Cerebellar nuclear complex (tissue), 1 donor: Measurements from ENCODE around the gene HPN.
"Not testable (repeated sequence)": the region's sequence is repeated elsewhere in the genome, so short reads cannot be mapped to it uniquely, and the experiment has no call there.

Experiments used
- DNase-seq, 2 experiments: peaks; one replicate each; lab custom pipeline; 2025; lab: John Stamatoyannopoulos, UW

Gene HPN

GRCh38 chr19:35027851-35028599 lies 13.5 kb upstream of the HPN start:
- no peak for DNase-seq

GRCh38 chr19:35028600-35028885 lies 13.0 kb upstream of the HPN start:
- DNase-seq: not testable (repeated sequence)

GRCh38 chr19:35029275-35029736 lies 12.2 kb upstream of the HPN start:
- DNase-seq: not testable (repeated sequence)

- DNase-seq: no peak
These were observed 11.7 kb upstream of the HPN start for GRCh38 chr19:35029737-35030256.

GRCh38 chr19:35030257-35031071 lies 11.1 kb upstream of the HPN start, which contains the start of gene SCN1B:
SCN1B (plus strand) TSS chr19:35030470; CDS start chr19:35030821, 351 bp downstream.
- no peak for DNase-seq

- no peak for DNase-seq
These were observed 10.2 kb upstream of the HPN start for GRCh38 chr19:35031072-35031881.

GRCh38 chr19:35032356-35032865 lies 9.1 kb upstream of the HPN start:
- DNase-seq: no peak

- peak in 1 of 2 experiments; percentile 37 for DNase-seq
These were observed 8.2 kb upstream of the HPN start for GRCh38 chr19:35033067-35034004.

GRCh38 chr19:35034005-35034502 lies 7.5 kb upstream of the HPN start:
- DNase-seq: no peak

GRCh38 chr19:35034588-35035382 lies 6.7 kb upstream of the HPN start:
- no peak for DNase-seq

GRCh38 chr19:35037716-35038622 lies 3.6 kb upstream of the HPN start:
- peak; percentile 58 to 97 for DNase-seq

- DNase-seq: no peak
These were observed 2.7 kb upstream of the HPN start for GRCh38 chr19:35038623-35039512.

GRCh38 chr19:35039881-35040825 lies 1.4 kb upstream of the HPN start:
- DNase-seq: no peak

GRCh38 chr19:35040826-35041547 lies 534 bp upstream of the HPN start:
- peak in 1 of 2 experiments; percentile 38 for DNase-seq

- no peak for DNase-seq
These were observed 672 bp downstream of the HPN start for GRCh38 chr19:35042056-35042730.
